ENCODE results near the gene CEACAM18. TPM values are rescaled to one million over a fixed set of nuclear protein-coding genes. Genes with fewer than 3 reads are reported as not detected.

Gene CEACAM18
- total and polyA plus RNA-seq, 9 donors = not detected

GRCh38 chr19:51471527-51471926 lies 6.8 kb upstream of the CEACAM18 start:
- no peak for DNase-seq
- no peak for TF ChIP-seq CTCF (IDR thresholded peaks at IDR 0.05)
- TF ChIP-seq EP300 (IDR thresholded peaks at IDR 0.05) = no peak
- no peak for TF ChIP-seq POLR2A (IDR thresholded peaks at IDR 0.05)
- Histone ChIP-seq H3K27ac (no peak overlapping the region), H3K27me3 (no peaks in the 10 kb centered on the region), H3K36me3 (no peaks in the 10 kb centered on the region), H3K4me3 (no peak overlapping the region), H3K4me1 (ENCODE audit: insufficient read depth) (no peaks in the 10 kb centered on the region), H3K9me3 (no peaks in the 10 kb centered on the region)
- 44 to 63% (median 52%) methylated on average over 1 of the region's 1 CpG for WGBS, 3 donors
- intact Hi-C loops (cut with DNase I) = loop anchor here in 3 of 4 donors (5.0 to 10.0 kb wide), 3 partner anchors 183 to 313 kb away; no protein-coding TSS in a partner anchor

DNA sequence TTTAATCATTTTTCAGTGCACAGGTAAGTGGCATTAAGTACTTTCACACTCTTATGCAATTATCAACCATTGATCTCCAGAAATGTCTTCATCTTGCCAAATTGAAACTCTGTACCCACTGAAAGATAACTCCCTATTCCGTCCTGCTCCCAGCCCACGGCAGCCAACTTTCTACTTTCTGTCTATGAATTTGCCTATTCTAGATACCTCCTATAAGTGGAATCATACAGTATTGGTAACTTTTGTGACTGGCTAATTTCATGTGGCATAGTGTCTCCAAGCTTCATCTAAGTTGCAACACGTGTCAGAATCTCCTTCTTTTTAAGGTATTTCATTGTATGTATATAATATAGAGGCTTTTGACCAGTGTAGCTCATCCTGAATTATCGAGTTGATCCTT lies 5.7 kb upstream of the CEACAM18 start:
- H3K27me3 ChIP-seq = no peaks in the 10 kb centered on the region
- intact Hi-C loops (cut with DNase I) = loop anchor here in 3 of 4 donors (5.0 to 10.0 kb wide), 3 partner anchors 182 to 312 kb away; no protein-coding TSS in a partner anchor
- WGBS, 3 donors = 11 to 19% (median 14%) methylated on average over 4 of the region's 4 CpGs

GRCh38 chr19:51473009-51473707 lies 5.2 kb upstream of the CEACAM18 start:
- peak; percentile 53 to 79 (median 73) for DNase-seq
- TF ChIP-seq CTCF (IDR thresholded peaks at IDR 0.05) (peak; percentile 51 to 61 (median 59)), EP300 (IDR thresholded peaks at IDR 0.05) (no peak)
- H3K27ac ChIP-seq = no peak overlapping the region
- intact Hi-C loops (cut with DNase I) = loop anchor here in 3 of 4 donors (5.0 to 10.0 kb wide), 3 partner anchors 182 to 312 kb away; no protein-coding TSS in a partner anchor
- H3K4me3 ChIP-seq = no peak overlapping the region
- WGBS, 3 donors = 25 to 31% (median 26%) methylated on average over 7 of the region's 7 CpGs
- no peaks in the 10 kb centered on the region for H3K27me3 ChIP-seq
- no peaks in the 10 kb centered on the region for H3K9me3 ChIP-seq
- H3K36me3 ChIP-seq = no peaks in the 10 kb centered on the region
- no peaks in the 10 kb centered on the region for H3K4me1 ChIP-seq (ENCODE audit: insufficient read depth)

More for the DNA sequence above, 5.7 kb upstream of the CEACAM18 start:
- TF ChIP-seq CTCF (IDR thresholded peaks at IDR 0.05) (no peak), EP300 (IDR thresholded peaks at IDR 0.05) (no peak), POLR2A (IDR thresholded peaks at IDR 0.05) (no peak)
- no peaks in the 10 kb centered on the region for H3K9me3 ChIP-seq
- no peak overlapping the region for H3K27ac ChIP-seq
- no peak for DNase-seq
- no peak overlapping the region for H3K4me3 ChIP-seq
- no peaks in the 10 kb centered on the region for H3K4me1 ChIP-seq (ENCODE audit: insufficient read depth)
- no peaks in the 10 kb centered on the region for H3K36me3 ChIP-seq

DNA sequence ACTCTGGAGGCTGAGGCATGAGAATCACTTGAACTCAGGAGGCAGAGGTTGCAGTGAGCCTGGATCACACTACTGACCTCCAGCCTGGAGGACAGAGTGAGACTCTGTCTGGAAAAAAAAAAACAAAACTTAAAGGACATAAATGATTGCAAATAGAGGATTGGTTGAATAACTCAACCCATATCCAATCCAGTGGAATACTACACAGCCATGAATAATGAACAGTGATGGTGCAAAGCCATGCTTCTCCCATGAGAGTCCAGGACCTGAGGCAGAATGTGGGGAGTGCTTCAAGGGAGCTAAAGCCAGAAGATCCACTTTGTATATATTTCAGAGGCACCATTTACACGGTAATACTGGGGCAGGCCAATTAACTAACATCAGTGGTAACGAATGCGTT lies 2.2 kb upstream of the CEACAM18 start:
- WGBS, 3 donors = 86 to 89% (median 89%) methylated on average over 3 of the region's 3 CpGs
- intact Hi-C loops (cut with DNase I) = loop anchor here in 2 of 4 donors (10.0 kb wide), 2 partner anchors 179 to 309 kb away; no protein-coding TSS in a partner anchor

More for the DNA sequence above, 2.2 kb upstream of the CEACAM18 start:
- Histone ChIP-seq H3K9me3 (no peaks in the 10 kb centered on the region), H3K27me3 (no peaks in the 10 kb centered on the region), H3K27ac (no peak overlapping the region), H3K4me3 (no peak overlapping the region), H3K36me3 (no peaks in the 10 kb centered on the region), H3K4me1 (ENCODE audit: insufficient read depth) (no peaks in the 10 kb centered on the region)
- TF ChIP-seq EP300 (IDR thresholded peaks at IDR 0.05) (no peak), CTCF (IDR thresholded peaks at IDR 0.05) (no peak), POLR2A (IDR thresholded peaks at IDR 0.05) (no peak)
- no peak for DNase-seq
